Activated CD4-positive, alpha-beta T cell treated with anti-CD3 and anti-CD28 coated beads, Interleukin-2, amount 10 ng/mL, durations not matched to agents 24 days and 14 days (primary cell): Measurements from ENCODE around the gene GPR156. TPM values are rescaled to one million over a fixed set of nuclear protein-coding genes. Genes with fewer than 3 reads are reported as not detected.

Source experiments
- DNase-seq: peaks from one replicate; pipeline ENCODE4 v3.0.0; 2022
- H3K27ac Mint-ChIP-seq: one replicate; pipeline ENCODE4 v1.8.0; 2022; ENCODE audit warnings: mild to moderate bottlenecking, mixed read lengths
- H3K27me3 Mint-ChIP-seq: one replicate; pipeline ENCODE4 v1.8.0; 2022; ENCODE audit warnings: mixed read lengths
- H3K36me3 Mint-ChIP-seq: one replicate; pipeline ENCODE4 v1.8.0; 2022; ENCODE audit warnings: low read depth, mild to moderate bottlenecking, mixed read lengths
- H3K4me1 Mint-ChIP-seq: one replicate; pipeline ENCODE4 v1.8.0; 2021; ENCODE audit warnings: mixed read lengths
- H3K4me3 Mint-ChIP-seq: one replicate; pipeline ENCODE4 v1.8.0; 2022; ENCODE audit warnings: mild to moderate bottlenecking, moderate library complexity, mixed read lengths
- H3K9me3 Mint-ChIP-seq: one replicate; pipeline ENCODE4 v1.8.0; 2021; ENCODE audit warnings: mixed read lengths
- intact Hi-C: fragments of 100-400 bp; cut with micrococcal nuclease; formaldehyde crosslinking; loops from one replicate; pipeline ENCODE4 v1.15.1; 2023
- total RNA-seq: library from RNA; stranded (reverse); gene quantifications from 2 replicates; pipeline ENCODE4 v1.2.3, GENCODE V29; 2022

The GPR156 gene
- total RNA-seq, 1 donor from 2014 or later, result not detected

DNA sequence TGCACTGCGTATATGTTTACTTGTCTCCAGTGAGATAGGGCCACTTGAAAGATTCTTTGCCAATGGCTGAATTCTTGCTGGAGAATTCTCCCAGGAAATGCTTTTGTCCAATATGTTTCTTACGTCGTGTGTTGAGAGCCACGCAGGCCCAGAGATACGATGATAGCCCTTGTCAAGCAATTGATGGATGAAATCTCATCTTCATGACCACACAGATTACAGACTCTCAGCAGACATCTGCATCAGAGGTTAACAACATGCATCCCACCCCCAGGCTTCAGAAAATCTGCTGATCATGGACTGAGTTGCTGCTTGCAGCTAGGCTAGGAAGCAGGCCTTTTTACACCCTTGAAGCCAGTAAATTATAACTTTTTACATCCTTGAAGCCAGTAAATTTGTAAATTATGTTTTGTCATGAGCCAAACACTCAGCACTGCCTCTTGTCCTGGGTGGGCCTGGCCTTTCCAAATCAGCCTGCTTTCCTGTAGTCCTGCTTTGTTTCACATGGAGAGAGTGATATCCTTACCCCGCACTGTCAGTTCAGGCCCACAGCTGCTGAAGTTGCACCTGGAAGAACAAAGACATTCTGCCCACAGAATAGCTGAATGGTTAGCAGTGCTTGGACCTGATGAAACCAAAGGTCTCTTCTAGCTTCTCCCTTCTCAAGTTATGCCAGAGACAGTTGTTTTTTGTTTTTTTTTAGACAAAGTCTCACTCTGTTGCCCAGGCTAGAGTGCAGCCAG lies 84.4 kb downstream of the GPR156 start:
- no peak for DNase-seq
- Mint-ChIP-seq H3K36me3 (no peaks in the 10 kb centered on the region), H3K27me3 (peaks cover 2% of the 10 kb centered on the region), H3K27ac (no peak overlapping the region), H3K4me1 (no peaks in the 10 kb centered on the region), H3K4me3 (no peak overlapping the region), H3K9me3 (no peaks in the 10 kb centered on the region)
- intact Hi-C loops, result no loop called here

DNA sequence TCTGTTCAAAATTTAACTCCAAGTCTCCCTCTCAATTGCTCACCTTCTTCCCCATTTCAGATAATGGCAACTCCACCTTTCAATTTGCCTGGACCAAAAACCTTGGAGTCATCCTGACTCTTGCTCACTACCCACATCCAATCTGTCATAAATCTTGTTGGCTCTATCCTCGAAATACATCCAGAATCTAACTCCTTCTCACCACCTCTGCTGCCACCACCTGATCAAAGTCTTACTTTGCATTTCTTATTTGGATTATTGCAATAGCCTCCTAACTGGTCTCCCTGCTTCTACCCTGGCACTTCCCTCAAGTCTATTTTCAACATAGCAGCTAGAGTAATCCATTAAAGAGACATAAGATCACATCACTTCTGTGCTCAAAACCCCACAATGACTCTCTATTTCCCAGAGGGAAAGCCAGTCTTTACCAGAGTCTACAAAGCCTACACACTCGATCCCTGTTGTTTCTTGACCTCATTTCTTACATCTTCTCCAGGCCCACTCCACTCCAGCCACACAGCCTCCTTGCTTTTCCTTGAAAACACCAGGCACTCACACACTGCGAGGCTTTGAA lies 86.6 kb downstream of the GPR156 start:
- no peaks in the 10 kb centered on the region for H3K36me3 Mint-ChIP-seq
- intact Hi-C loops, result loop anchor here (1.0 kb wide), 1 partner anchor 306 kb away; no protein-coding TSS in a partner anchor
- no peak overlapping the region for H3K4me3 Mint-ChIP-seq
- peaks cover 4% of the 10 kb centered on the region for H3K27me3 Mint-ChIP-seq
- no peaks in the 10 kb centered on the region for H3K4me1 Mint-ChIP-seq
- H3K27ac Mint-ChIP-seq, result no peak overlapping the region
- no peak for DNase-seq
- H3K9me3 Mint-ChIP-seq, result no peaks in the 10 kb centered on the region

DNA sequence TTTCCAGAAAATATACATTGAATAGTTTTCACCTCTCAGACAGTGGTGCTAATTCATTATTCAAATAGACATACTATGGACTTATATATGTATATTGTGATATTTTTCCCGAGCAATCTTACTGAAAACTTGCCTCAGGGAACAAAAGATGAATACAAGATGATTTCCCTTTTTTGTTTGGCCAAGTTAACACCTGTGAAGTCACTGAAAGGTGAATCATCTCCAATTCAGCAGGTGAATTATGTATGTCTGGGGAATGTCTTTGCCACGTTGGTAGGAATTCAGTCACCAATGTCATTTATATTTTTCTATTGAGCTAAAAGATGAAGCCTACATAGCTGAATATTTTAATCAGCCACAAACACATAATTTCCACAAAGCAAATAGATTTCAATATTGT lies 88.2 kb downstream of the GPR156 start:
- intact Hi-C loops, result no loop called here

DNA sequence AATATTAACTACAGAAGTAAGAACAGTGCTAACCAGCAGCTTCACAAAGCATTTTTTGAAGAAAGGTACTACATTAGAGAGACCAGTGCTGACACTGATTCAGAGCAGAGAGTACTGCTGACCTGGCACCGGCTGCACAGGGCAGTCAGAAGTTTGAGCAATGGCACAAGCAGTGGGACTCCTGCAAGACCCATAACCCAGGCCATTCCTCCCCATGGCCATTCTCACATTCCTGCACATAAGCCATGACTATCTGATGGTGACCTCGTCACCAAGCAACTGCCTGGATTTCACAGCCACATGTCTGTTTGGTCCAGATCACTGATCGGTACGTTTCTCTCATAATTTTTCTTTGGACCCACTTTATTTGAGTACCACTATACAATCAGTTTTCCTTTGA lies 88.7 kb downstream of the GPR156 start:
- Mint-ChIP-seq H3K9me3 (no peaks in the 10 kb centered on the region), H3K27ac (no peak overlapping the region)
- intact Hi-C loops, result no loop called here

More for the DNA sequence above, 88.2 kb downstream of the GPR156 start:
- Mint-ChIP-seq H3K9me3 (no peaks in the 10 kb centered on the region), H3K27me3 (peaks cover 4% of the 10 kb centered on the region), H3K4me3 (no peak overlapping the region), H3K36me3 (no peaks in the 10 kb centered on the region), H3K4me1 (no peaks in the 10 kb centered on the region), H3K27ac (no peak overlapping the region)
- DNase-seq, result no peak

DNA sequence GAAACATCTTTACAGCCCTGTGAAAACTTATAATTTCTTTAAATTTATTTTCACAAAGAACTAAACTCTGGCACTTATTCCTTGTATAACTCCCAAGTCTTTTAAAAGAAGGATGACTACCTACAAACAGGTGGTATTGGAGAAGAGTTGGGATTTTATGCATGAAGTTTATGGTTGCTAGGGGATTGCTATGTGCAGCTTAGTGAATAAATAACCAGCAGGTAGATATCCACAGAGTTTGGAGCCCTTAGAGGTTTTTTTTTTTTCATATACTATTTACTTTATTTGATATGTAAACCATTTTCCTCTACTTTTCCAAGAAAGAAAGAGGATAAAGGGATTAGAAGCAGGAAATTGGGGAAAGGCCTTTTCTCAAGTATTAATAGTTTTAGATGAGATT lies 91.5 kb downstream of the GPR156 start:
- Mint-ChIP-seq H3K36me3 (no peaks in the 10 kb centered on the region), H3K4me3 (no peak overlapping the region), H3K27me3 (peaks cover 4% of the 10 kb centered on the region), H3K27ac (no peak overlapping the region), H3K4me1 (no peaks in the 10 kb centered on the region), H3K9me3 (no peaks in the 10 kb centered on the region)
- intact Hi-C loops, result no loop called here
- no peak for DNase-seq

More for the DNA sequence above, 88.7 kb downstream of the GPR156 start:
- no peaks in the 10 kb centered on the region for H3K4me1 Mint-ChIP-seq
- H3K27me3 Mint-ChIP-seq, result peaks cover 4% of the 10 kb centered on the region
- H3K36me3 Mint-ChIP-seq, result no peaks in the 10 kb centered on the region
- H3K4me3 Mint-ChIP-seq, result no peak overlapping the region
- DNase-seq, result no peak

DNA sequence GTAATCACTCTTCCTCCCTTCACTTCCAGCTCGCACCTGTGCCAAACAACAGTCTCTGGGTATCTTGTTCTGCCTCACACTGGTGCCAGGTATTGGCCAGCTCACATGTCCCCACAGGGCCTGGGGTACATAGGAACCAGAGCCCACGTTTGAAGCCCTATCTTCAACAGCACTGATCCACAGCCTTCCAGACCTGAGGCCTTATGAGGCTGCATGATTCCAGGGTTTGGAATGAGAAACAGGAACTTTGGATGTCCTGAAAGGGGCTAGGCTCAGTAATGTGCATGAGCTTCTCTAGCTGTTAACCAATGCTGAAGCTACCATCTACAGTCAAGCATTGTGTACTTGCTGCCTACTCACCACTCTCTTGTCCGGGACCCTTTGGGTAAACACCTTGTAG lies 92.4 kb downstream of the GPR156 start:
- no peaks in the 10 kb centered on the region for H3K9me3 Mint-ChIP-seq
- no peak overlapping the region for H3K4me3 Mint-ChIP-seq
- no peaks in the 10 kb centered on the region for H3K36me3 Mint-ChIP-seq
- no peaks in the 10 kb centered on the region for H3K4me1 Mint-ChIP-seq
- H3K27me3 Mint-ChIP-seq, result peaks cover 5% of the 10 kb centered on the region
- DNase-seq, result no peak
- H3K27ac Mint-ChIP-seq, result no peak overlapping the region
- intact Hi-C loops, result no loop called here

DNA sequence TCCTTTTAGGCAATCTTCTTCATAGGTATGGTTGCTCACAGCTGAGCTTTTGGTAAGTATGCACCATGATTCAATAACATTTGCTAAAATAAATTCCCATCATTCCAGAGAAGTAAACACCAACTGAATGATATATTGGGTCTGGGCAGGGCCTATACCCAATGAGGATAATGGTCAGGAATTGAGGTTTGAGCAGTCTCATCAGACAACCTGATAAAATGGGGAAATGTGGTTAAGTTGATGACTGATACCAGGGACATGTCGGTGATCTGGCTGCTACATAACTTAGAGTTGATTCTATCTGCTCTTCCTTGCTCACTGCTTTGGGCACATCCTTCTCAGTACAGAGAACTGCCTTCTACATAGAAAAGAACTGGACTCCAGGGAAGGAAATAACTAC lies 92.9 kb downstream of the GPR156 start:
- Mint-ChIP-seq H3K4me1 (no peaks in the 10 kb centered on the region), H3K9me3 (no peaks in the 10 kb centered on the region), H3K4me3 (no peak overlapping the region), H3K27ac (no peak overlapping the region), H3K27me3 (peaks cover 8% of the 10 kb centered on the region), H3K36me3 (no peaks in the 10 kb centered on the region)
- intact Hi-C loops, result no loop called here
- no peak for DNase-seq

DNA sequence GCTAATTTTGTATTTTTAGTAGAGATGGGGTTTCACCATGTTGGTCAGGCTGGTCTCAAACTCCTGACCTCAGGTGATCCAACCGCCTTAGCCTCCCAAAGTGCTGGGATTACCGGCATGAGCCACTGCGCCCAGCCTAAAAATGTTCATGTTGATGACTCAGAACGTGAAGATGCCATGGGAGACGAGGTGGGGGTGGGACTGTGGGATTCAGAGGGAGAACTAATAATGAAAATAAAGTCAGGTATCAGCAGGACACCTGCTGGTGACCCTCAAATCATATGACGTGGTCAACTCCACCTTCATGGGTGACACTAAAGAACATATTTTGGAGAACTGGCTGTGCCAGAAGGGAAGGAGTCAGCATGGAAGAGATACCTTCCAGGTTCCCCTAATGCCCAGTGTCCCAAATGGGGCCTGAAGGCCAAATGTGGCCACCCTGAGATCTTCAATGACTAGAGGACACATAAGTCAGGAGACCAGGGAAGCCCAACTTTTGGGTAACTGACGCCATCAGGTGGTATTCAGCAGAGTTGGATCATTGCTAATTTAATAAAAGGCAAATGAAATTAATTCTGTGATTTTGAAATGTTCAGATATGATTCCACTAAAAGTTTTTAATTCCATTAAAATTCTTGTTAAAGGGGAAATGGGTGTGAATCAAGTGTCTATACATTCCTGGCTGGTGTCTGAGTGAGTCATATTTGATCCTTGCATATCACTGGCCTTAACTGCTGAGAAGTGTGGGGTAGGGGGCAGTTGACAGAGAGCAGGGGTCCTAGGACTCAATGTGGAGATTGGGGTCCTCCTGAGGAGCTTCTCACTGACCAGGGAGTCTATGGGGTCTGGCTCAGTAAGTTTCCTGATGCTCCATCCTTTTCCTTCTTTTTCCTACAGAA lies 102.2 kb downstream of the GPR156 start:
- no peak for DNase-seq
- Mint-ChIP-seq H3K36me3 (no peaks in the 10 kb centered on the region), H3K27ac (no peak overlapping the region), H3K9me3 (no peaks in the 10 kb centered on the region), H3K4me1 (no peaks in the 10 kb centered on the region), H3K27me3 (peaks cover 12% of the 10 kb centered on the region), H3K4me3 (no peak overlapping the region)
- intact Hi-C loops, result loop anchor here (1.0 to 5.0 kb wide), 3 partner anchors 141 to 361 kb away; no protein-coding TSS in a partner anchor

DNA sequence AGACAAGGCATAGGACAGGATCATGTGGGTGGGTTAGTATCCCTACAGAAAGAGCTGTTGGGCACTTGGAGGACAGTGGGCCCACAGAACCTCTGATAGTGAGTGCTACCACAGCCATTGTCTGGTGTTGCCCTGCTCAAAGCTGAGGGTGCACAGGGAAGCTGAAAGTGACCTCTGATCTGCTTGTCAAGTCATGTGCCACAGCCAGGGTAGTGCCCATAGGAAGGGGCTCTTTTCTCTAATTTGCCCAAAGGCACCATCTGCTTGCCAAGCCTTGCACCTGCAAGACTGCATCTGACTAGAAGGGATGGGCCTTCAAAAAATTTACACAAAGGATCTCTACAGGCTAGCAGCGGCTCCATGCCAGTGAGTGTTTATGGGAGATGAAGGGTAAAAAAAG lies 103.4 kb downstream of the GPR156 start:
- DNase-seq, result no peak
- Mint-ChIP-seq H3K27me3 (peaks cover 12% of the 10 kb centered on the region), H3K9me3 (no peaks in the 10 kb centered on the region), H3K4me1 (no peaks in the 10 kb centered on the region), H3K27ac (no peak overlapping the region), H3K4me3 (no peak overlapping the region), H3K36me3 (no peaks in the 10 kb centered on the region)
- intact Hi-C loops, result loop anchor here (5.0 kb wide), 2 partner anchors 139 to 359 kb away; no protein-coding TSS in a partner anchor

DNA sequence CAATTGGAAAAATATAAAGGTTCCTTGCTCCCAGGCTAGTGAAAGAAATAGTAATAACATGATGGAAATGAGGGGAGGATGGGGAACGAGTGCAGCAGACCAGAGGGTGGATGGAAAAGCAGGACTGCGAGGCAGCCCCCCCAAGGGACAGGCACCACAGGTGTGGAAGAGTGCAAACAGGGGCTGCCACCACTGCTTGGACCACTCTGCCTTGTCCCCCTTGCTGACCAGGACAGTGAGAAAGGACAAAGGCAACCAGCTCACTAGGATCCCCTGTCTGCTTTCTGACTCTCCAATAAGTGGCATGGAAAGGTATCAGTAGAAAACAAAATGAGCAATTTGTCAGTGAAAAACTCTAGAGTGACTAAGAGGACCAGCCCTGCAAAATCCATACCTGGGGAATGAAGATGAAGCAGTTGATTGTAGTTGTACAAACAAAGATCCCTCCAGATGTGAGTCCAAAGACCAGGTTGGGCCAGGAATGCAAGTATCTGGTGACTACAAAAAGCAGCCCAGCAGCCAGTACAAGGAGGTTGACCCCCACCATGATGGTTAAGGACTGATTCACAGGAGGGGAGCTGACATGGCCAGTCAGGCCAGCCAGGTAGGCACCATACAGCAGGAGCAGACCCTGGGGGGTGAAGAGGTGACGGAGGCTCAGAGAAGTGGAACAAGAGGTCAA lies 104.2 kb downstream of the GPR156 start:
- Mint-ChIP-seq H3K27ac (no peak overlapping the region), H3K9me3 (no peaks in the 10 kb centered on the region), H3K4me1 (no peaks in the 10 kb centered on the region), H3K36me3 (no peaks in the 10 kb centered on the region), H3K27me3 (peaks cover 12% of the 10 kb centered on the region), H3K4me3 (no peak overlapping the region)
- intact Hi-C loops, result loop anchor here (5.0 kb wide), 2 partner anchors 139 to 359 kb away; no protein-coding TSS in a partner anchor
- no peak for DNase-seq

DNA sequence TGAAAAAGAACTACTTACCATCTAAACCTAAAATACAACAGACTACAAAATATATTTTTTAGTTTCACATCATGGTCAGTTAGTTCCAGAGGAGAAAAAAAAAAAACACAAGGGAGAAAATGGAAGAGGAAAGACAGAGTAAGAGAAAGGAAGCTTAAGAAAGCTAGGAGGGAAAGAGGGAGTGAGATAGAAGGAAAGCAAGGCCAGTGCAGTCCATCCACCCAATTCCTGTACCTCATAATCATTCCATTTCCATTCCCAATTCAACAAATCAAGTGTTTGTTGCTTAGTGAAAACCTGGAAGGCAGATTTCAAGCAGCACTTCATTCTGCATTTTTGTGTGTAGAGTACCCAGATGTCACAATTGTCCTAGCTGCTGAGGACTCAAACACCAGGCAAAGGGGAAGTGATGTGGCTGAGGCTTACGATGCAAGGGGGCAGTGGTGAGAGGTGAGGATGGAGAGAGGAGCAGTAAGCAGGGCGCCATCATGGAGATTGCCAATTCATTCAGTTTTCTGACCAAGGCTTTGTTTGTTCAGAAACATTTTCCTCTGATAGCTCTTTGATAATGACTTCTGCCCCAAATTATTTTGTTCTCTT lies 107.2 kb downstream of the GPR156 start:
- Mint-ChIP-seq H3K36me3 (no peaks in the 10 kb centered on the region), H3K4me3 (no peak overlapping the region), H3K27me3 (peaks cover 12% of the 10 kb centered on the region), H3K4me1 (no peaks in the 10 kb centered on the region), H3K9me3 (no peaks in the 10 kb centered on the region), H3K27ac (no peak overlapping the region)
- intact Hi-C loops, result no loop called here
- no peak for DNase-seq

DNA sequence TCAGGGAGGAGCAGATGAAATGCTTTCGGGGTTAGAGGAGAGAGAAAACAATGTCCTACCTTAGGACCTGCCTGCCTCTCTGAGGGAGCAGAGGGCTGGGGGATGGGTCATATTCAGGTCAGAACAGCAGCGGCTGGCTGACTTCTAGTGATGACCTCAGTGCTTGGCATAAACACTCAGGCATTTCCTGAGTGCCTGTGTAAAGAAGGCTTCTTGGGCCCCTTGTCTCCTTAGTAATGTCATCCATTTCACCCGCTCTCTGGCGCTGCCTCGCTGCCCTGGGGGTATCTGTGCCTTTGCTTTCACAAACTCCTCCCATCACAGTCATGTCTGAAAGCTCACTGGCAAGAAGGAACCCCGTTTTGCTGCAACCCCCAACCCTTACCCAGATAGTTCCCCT lies 107.9 kb downstream of the GPR156 start:
- Mint-ChIP-seq H3K4me3 (no peak overlapping the region), H3K27me3 (peaks cover 12% of the 10 kb centered on the region), H3K4me1 (no peaks in the 10 kb centered on the region), H3K27ac (no peak overlapping the region), H3K36me3 (no peaks in the 10 kb centered on the region), H3K9me3 (no peaks in the 10 kb centered on the region)
- DNase-seq, result no peak
- intact Hi-C loops, result no loop called here

DNA sequence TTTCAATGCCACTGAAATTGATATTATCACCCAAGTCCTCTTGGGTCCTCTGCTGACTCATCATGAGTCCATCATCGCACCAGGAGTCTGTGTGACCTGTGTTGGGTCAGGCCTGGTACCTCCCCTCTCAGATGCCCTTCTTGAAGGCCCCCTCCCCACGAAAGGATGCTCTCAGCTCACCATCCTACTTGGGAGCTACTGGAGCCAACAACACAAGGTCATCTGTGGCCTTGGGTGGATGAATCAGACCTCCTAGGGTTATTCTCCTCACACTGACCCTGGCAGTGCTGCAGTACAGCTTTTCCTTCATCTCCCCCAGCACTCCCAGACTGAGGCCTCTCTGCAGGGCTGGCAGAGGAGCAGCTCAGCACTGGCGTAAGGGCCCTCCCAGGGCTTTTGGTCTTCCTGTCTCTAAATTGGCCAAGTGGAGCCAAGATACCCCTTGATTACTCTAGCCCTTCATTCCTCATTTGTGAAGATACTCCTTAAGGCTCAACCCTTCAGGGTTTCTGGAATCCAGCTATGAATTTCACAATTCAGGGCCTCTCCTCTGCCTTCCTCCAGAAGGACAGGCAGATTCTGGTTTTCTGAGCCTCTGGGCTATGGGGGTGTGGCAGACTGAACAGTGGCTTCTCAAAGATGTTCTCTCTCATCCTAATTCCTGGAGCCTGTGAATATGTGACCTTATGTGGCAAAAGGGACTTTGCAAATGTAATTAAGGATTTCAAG lies 110.0 kb downstream of the GPR156 start:
- Mint-ChIP-seq H3K9me3 (no peaks in the 10 kb centered on the region), H3K27ac (no peak overlapping the region), H3K27me3 (peaks cover 8% of the 10 kb centered on the region), H3K4me1 (no peaks in the 10 kb centered on the region), H3K36me3 (no peaks in the 10 kb centered on the region), H3K4me3 (no peak overlapping the region)
- intact Hi-C loops, result no loop called here
- DNase-seq, result no peak
